H9 (cell line): ENCODE measurements around the gene FMO5. TPM values are rescaled to one million over a fixed set of nuclear protein-coding genes. Genes with fewer than 3 reads are reported as not detected.

Experiments
- DNase-seq: peaks from one replicate; pipeline ENCODE4 v3.0.0-alpha.2; 2017
- H2AFZ ChIP-seq: one replicate; pipeline ENCODE4 v1.6.1; 2013; ENCODE audit warnings: mild to moderate bottlenecking, low read length, control low read depth, moderate library complexity
- H2AK5ac ChIP-seq: 2 replicates; pipeline ENCODE4 v1.6.1; 2013; ENCODE audit warnings: low read length, control low read depth, mixed read lengths; ENCODE audit not compliant: insufficient read length
- H2BK120ac ChIP-seq: one replicate; pipeline ENCODE4 v1.6.1; 2013; ENCODE audit warnings: low read depth, mild to moderate bottlenecking, low read length, control low read depth, inconsistent platforms; ENCODE audit not compliant: poor library complexity, severe bottlenecking
- H2BK12ac ChIP-seq: 2 replicates; pipeline ENCODE4 v1.6.1; 2013; ENCODE audit warnings: low read length, control low read depth, mixed read lengths, low read depth; ENCODE audit not compliant: insufficient read length
- H2BK15ac ChIP-seq: 2 replicates; pipeline ENCODE4 v1.6.1; 2013; ENCODE audit warnings: low read depth, low read length, control low read depth
- H2BK20ac ChIP-seq: one replicate; pipeline ENCODE4 v1.6.1; 2013; ENCODE audit warnings: low read depth, mild to moderate bottlenecking, low read length, control low read depth, inconsistent platforms; ENCODE audit not compliant: poor library complexity, severe bottlenecking
- H2BK5ac ChIP-seq: 2 replicates; pipeline ENCODE4 v1.6.1; 2013; ENCODE audit warnings: low read length, control low read depth, mixed read lengths; ENCODE audit not compliant: insufficient read length
- H3K14ac ChIP-seq: 2 replicates; pipeline ENCODE4 v1.6.1; 2013; ENCODE audit warnings: low read length, control low read depth; ENCODE audit not compliant: insufficient read depth
- H3K18ac ChIP-seq: 2 replicates; pipeline ENCODE4 v1.6.1; 2013; ENCODE audit warnings: low read depth, mild to moderate bottlenecking, mixed read lengths, low read length, control low read depth; ENCODE audit not compliant: insufficient read length
- H3K23ac ChIP-seq: 2 replicates; pipeline ENCODE4 v1.6.1; 2013; ENCODE audit warnings: low read length, control low read depth, mixed read lengths, low read depth; ENCODE audit not compliant: insufficient read length
- H3K23me2 ChIP-seq: 2 replicates; pipeline ENCODE4 v1.6.1; 2013; ENCODE audit warnings: low read depth, mild to moderate bottlenecking, mixed read lengths, low read length, control low read depth; ENCODE audit not compliant: insufficient read length, poor library complexity, severe bottlenecking
- H3K27ac ChIP-seq: 2 replicates; pipeline ENCODE4 v1.5.1; 2013; ENCODE audit warnings: low read length, control low read depth, mixed read lengths, low read depth; ENCODE audit not compliant: insufficient read length
- H3K27me3 ChIP-seq: 2 replicates; pipeline ENCODE4 v1.6.1; 2013; ENCODE audit warnings: low read length, control low read depth, inconsistent platforms; ENCODE audit not compliant: insufficient read depth
- H3K4ac ChIP-seq: 2 replicates; pipeline ENCODE4 v1.6.1; 2013; ENCODE audit warnings: low read depth, mild to moderate bottlenecking, control low read depth, inconsistent platforms, low read length, moderate library complexity
- H3K4me1 ChIP-seq: 2 replicates; pipeline ENCODE4 v1.6.1; 2013; ENCODE audit warnings: low read length, control low read depth, inconsistent platforms; ENCODE audit not compliant: insufficient read depth
- H3K4me2 ChIP-seq: 2 replicates; pipeline ENCODE4 v1.6.1; 2013; ENCODE audit warnings: low read length, control low read depth, mixed read lengths; ENCODE audit not compliant: insufficient read length, insufficient read depth
- H3K56ac ChIP-seq: 2 replicates; pipeline ENCODE4 v1.6.1; 2013; ENCODE audit warnings: low read depth, mild to moderate bottlenecking, mixed read lengths, low read length, control low read depth; ENCODE audit not compliant: insufficient read length
- H3K79me1 ChIP-seq: 2 replicates; pipeline ENCODE4 v1.6.1; 2013; ENCODE audit warnings: low read depth, mild to moderate bottlenecking, moderate library complexity, low read length, control low read depth, inconsistent platforms; ENCODE audit not compliant: insufficient read depth, poor library complexity, severe bottlenecking
- H3K79me2 ChIP-seq: 2 replicates; pipeline ENCODE4 v1.6.1; 2013; ENCODE audit warnings: low read length, control low read depth, inconsistent platforms; ENCODE audit not compliant: insufficient read depth
- H3K9ac ChIP-seq: 2 replicates; pipeline ENCODE4 v1.6.1; 2013; ENCODE audit warnings: low read length, control low read depth, mixed read lengths; ENCODE audit not compliant: insufficient read length; ENCODE audit errors: extremely low read depth
- H3K9me3 ChIP-seq: one replicate; pipeline ENCODE4 v1.6.1; 2013; ENCODE audit warnings: low read depth, low read length, inconsistent platforms; ENCODE audit not compliant: control insufficient read depth
- H3T11ph ChIP-seq: one replicate; pipeline ENCODE4 v1.6.1; 2013; ENCODE audit warnings: mild to moderate bottlenecking, low read length, control low read depth, inconsistent platforms
- H4K20me1 ChIP-seq: one replicate; pipeline ENCODE4 v1.6.1; 2013; ENCODE audit not compliant: control insufficient read depth, insufficient read length, insufficient read depth
- H4K5ac ChIP-seq: 2 replicates; pipeline ENCODE4 v1.6.1; 2013; ENCODE audit warnings: low read depth, mild to moderate bottlenecking, mixed read lengths, low read length, control low read depth; ENCODE audit not compliant: insufficient read length
- H4K8ac ChIP-seq: replicated peaks from 2 replicates; pipeline ENCODE4 v1.6.1; 2013; ENCODE audit warnings: low read length, control low read depth, mixed read lengths, low read depth; ENCODE audit not compliant: insufficient read length
- H4K91ac ChIP-seq: 2 replicates; pipeline ENCODE4 v1.6.1; 2013; ENCODE audit warnings: low read depth, mild to moderate bottlenecking, moderate library complexity, mixed read lengths, low read length, control low read depth; ENCODE audit not compliant: insufficient read length
- H3K27ac Mint-ChIP-seq, 3 experiments: 2 replicates in 2 of 3; 3 replicates in 1 of 3; pipeline ENCODE4 v1.8.0; 2020 to 2021; ENCODE audit warnings: mixed read lengths in 3 of 3, mild to moderate bottlenecking in 1 of 3, moderate library complexity in 1 of 3
- H3K27me3 Mint-ChIP-seq: 2 replicates; pipeline ENCODE4 v1.8.0; 2021; ENCODE audit warnings: low read depth, mild to moderate bottlenecking, moderate library complexity, mixed read lengths
- H3K36me3 Mint-ChIP-seq, 3 experiments: 2 replicates in 2 of 3; 3 replicates in 1 of 3; pipeline ENCODE4 v1.8.0; 2020 to 2021; ENCODE audit warnings: low read depth in 3 of 3, mixed read lengths in 3 of 3; ENCODE audit not compliant: insufficient read depth in 1 of 3
- H3K4me1 Mint-ChIP-seq, 2 experiments: 2 replicates each; pipeline ENCODE4 v1.8.0; 2020; ENCODE audit warnings: mixed read lengths in 2 of 2
- H3K4me3 Mint-ChIP-seq, 2 experiments: 2 replicates in 1 of 2; 3 replicates in 1 of 2; pipeline ENCODE4 v1.8.0; 2020 to 2021; ENCODE audit warnings: mild to moderate bottlenecking in 2 of 2, mixed read lengths in 2 of 2, moderate library complexity in 1 of 2
- H3K9me3 Mint-ChIP-seq, 2 experiments: 2 replicates in 1 of 2; 3 replicates in 1 of 2; pipeline ENCODE4 v1.8.0; 2020; ENCODE audit warnings: mild to moderate bottlenecking in 2 of 2, mixed read lengths in 2 of 2, moderate library complexity in 1 of 2
- CTCF ChIP-seq: fragments of 200-600 bp; sonication (generic); conservative IDR thresholded peaks from 3 replicates; pipeline ENCODE4 v1.8.0; 2021; ENCODE audit warnings: antibody characterized with exemption, mild to moderate bottlenecking
- WGBS: extraction: QIAGEN DNeasy Blood & Tissue Kit; methylation state at CpG from one replicate; pipeline ENCODE4 v1.1.7; 2013; ENCODE audit warnings: missing lambda C conversion rate, low lambda C conversion rate, mixed read lengths; ENCODE audit not compliant: insufficient read length; ENCODE audit errors: extremely low coverage; 5-methylcytosine and 5-hydroxymethylcytosine counted together
- total RNA-seq: library from RNA; stranded (reverse); gene quantifications from 2 replicates; pipeline ENCODE4 v1.2.1, GENCODE V29; 2021

FMO5 gene
- total RNA-seq, 1 experiment from 2014 or later, result 0.61 TPM

DNA sequence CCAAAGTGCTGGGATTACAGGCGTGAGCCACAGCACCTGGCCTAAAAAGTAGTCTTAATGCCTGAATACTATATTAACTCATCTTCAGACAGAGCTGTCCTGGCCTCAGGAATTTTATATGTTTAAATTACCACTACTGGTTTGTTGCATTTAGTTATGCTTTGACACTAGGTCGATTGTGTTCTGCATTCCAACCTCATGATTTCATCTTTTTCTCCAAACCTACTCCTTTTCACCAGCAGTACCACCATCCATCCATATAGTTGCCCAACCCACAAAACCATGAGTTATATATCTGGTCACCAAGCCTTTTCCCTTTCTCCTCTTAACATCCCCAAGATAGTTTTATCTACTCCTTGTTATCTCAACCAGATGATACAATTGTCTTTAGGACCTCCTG, 22.6 kb downstream of the FMO5 start:
- Histone ChIP-seq H3K23ac (no peak overlapping the region), H3K9me3 (no peaks in the 10 kb centered on the region), H3K4ac (no peak overlapping the region), H2BK120ac (no peak overlapping the region), H3K27me3 (no peaks in the 10 kb centered on the region), H3K27ac (no peak overlapping the region), H2BK5ac (no peak overlapping the region), H3K23me2 (no peaks in the 10 kb centered on the region), H3K14ac (no peak overlapping the region), H3K4me1 (no peaks in the 10 kb centered on the region), H4K91ac (no peak overlapping the region), H3K18ac (no peak overlapping the region), H3T11ph (no peak overlapping the region), H2BK20ac (no peak overlapping the region), H2AFZ (no peak overlapping the region), H3K4me2 (no peak overlapping the region), H2BK12ac (no peak overlapping the region), H3K56ac (no peak overlapping the region), H4K20me1 (no peaks in the 10 kb centered on the region), H2BK15ac (no peak overlapping the region), H3K9ac (no peak overlapping the region), H2AK5ac (no peak overlapping the region), H4K5ac (no peak overlapping the region), H3K79me2 (no peaks in the 10 kb centered on the region), H3K79me1 (no peaks in the 10 kb centered on the region), H4K8ac (no peak overlapping the region)
- no CpG with 5 or more reads among the region's 2 CpGs for WGBS
- H3K27ac Mint-ChIP-seq, result no peak overlapping the region
- no peak for DNase-seq
- H3K9me3 Mint-ChIP-seq, result no peaks in the 10 kb centered on the region
- TF ChIP-seq CTCF, result no peak
- H3K4me3 Mint-ChIP-seq, result no peak overlapping the region
- H3K4me1 Mint-ChIP-seq, result no peaks in the 10 kb centered on the region
- no peaks in the 10 kb centered on the region for H3K36me3 Mint-ChIP-seq
- H3K27me3 Mint-ChIP-seq, result no peaks in the 10 kb centered on the region; the same call in 1 of the 2 replicates
